GM18909 (cell line): ENCODE measurements around the gene ZNF133.
"Not testable (repeated sequence)": the region's sequence is repeated elsewhere in the genome, so short reads cannot be mapped to it uniquely, and the experiment has no call there.

Experiments used
- ATAC-seq: cut with Tn5 transposase; IDR thresholded peaks from one replicate; pipeline ENCODE4 v1.9.1; 2021; ENCODE audit warnings: mild to moderate bottlenecking; ENCODE audit not compliant: unreplicated experiment, poor library complexity

Gene ZNF133

GRCh38 chr20:18287915-18288748, at the start of gene ZNF133:
Gene ZNF133, plus strand, starts transcription at chr20:18288527. Its CDS starts 17,160 bp downstream, at chr20:18305687.
- ATAC-seq: peak; percentile 98

- no peak for ATAC-seq
Measured at GRCh38 chr20:18240997-18241396, 47.3 kb upstream of the ZNF133 start.

DNA sequence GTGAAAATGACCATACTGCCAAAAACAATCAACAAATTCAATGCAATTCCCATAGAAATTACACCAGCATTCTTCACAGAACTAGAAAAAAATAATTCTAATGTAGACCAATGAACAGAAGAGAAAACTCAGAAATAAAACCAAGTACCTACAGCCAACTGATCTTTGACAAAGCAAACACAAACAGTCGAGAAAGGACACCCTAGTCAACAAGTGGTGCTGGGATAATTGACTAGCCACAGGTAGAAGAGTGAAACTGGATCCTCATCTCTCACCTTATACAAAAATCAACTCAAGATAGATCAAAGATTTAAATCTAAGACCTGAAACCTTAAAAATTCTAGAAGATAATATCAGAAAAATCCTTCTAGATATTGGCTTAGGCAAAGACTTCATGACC, 44.5 kb upstream of the ZNF133 start:
- no peak for ATAC-seq

GRCh38 chr20:18248545-18248944, 39.8 kb upstream of the ZNF133 start:
- not testable (repeated sequence) for ATAC-seq

- ATAC-seq: no peak
Measured at GRCh38 chr20:18250217-18250616, 38.1 kb upstream of the ZNF133 start.

- no peak for ATAC-seq
Measured at GRCh38 chr20:18252597-18253451, 35.5 kb upstream of the ZNF133 start.

DNA sequence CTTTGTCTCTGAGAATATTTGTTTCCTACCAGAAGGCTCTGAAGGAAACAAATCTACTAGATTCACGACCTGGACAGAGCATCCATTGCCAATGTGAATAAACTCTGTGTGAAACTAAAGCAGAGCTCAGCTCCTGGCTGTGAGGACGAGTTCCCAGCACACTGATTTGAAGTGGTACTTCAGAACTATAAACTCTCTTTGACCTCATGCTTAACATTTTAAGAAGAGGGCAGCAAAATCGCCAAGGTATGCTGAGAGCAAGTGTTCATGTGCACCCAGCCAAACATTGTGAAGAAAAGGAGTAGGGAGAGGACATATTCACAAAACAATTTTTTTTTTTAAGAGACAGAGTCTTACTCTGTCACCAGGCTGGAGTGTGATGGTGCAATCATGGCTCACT, 33.7 kb upstream of the ZNF133 start:
- ATAC-seq: no peak

DNA sequence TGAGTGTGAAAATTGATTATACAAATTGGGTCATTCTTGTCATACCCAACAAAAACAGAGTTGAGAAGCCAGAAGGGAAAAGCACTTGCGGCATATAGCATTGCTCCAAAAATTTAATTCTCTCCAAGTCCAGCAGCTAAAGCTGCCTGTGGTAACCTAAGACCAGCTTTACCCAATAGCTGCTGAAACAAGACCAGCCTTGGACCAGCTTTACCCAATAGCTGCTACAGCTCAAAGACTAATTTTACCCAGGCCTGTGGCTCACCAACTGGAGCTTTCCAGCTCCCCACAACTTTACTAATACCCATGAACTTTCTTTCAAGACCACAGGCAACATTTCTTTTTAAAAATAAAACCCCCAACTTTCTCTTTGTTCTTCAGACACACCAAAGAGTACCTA, 32.8 kb upstream of the ZNF133 start:
- no peak for ATAC-seq

DNA sequence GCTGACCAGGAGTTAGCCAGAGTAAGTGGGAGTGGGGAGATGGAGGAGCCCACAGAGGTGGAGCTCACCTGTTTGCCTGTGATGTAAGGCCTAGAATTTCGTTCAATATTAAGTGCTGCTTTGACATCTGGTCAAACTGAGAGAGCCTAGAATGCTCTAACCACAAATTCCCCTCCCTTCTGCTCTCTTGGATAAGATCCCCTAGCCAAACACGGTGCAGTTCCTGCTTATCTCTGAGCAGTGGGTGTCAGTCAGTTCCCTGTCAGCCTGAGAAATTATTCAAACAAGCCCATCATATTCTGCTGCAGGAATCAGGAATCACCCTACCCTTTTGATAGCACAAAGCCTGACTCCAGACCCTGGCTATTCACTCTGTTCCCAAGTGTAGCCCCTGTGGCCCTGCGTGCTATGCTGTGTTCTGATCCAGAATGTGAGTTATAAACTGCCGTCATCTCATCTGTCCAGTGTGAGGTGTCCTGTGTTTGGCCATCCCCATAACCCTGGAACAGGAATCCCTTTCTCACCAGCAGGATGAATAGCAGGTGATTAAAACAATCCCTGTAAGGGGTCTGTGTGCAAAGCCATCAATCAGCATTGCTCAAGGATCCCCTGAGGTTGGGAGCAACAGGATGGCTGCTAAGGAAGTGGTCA, 31.8 kb upstream of the ZNF133 start:
- ATAC-seq: no peak

- ATAC-seq: no peak
Measured at GRCh38 chr20:18258126-18258860, 30.0 kb upstream of the ZNF133 start.

- ATAC-seq: no peak
Measured at GRCh38 chr20:18259730-18260129, 28.6 kb upstream of the ZNF133 start.

GRCh38 chr20:18263723-18264122, 24.6 kb upstream of the ZNF133 start:
- ATAC-seq: no peak

- ATAC-seq: no peak
Measured at GRCh38 chr20:18265441-18265840, 22.9 kb upstream of the ZNF133 start.

- ATAC-seq: no peak
Measured at GRCh38 chr20:18266282-18266681, 22.0 kb upstream of the ZNF133 start.

GRCh38 chr20:18267815-18268214, 20.5 kb upstream of the ZNF133 start:
- ATAC-seq: no peak

DNA sequence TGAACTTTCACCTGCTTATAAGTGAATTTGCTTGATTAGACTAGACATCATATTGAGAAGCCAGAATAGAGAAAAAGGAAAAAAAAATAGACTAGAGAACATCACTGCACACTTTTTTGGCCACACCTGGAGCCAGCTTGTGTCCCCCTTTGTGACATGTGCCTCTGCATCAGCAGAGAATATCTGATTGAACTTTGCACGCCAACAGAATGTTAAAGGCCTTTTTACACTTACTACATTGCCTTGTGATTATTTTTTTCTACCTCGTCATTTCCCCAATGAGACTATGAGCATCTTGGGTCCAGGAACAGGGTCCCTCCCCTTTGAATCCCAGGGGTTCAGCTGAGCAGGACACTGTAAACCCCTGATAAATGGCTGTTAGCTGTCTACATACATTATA, 17.2 kb upstream of the ZNF133 start:
- ATAC-seq: no peak

- ATAC-seq: no peak
Measured at GRCh38 chr20:18272451-18272850, 15.9 kb upstream of the ZNF133 start.

DNA sequence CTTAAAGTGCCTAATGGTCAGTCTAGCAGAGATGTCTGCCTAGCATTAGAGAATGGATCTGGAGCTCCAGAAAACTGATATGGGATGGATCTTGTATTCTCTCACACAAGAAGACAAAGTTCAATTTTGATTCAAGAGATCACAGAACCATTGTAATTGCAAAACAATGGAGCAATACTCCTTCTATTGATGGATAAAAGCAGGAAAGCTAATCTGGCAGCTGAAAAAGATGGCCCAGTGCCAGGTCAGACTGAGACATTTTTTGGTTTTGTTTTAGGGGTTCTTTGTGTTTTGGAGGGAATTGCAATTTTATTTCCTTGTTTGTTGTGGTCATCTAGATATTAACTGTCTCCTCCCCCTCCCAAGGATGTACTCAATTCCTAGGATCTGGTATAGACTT, 14.6 kb upstream of the ZNF133 start:
- no peak for ATAC-seq

- not testable (repeated sequence) for ATAC-seq
Measured at GRCh38 chr20:18275960-18276359, 12.4 kb upstream of the ZNF133 start.

- no peak for ATAC-seq
Measured at GRCh38 chr20:18276821-18277220, 11.5 kb upstream of the ZNF133 start.
